Caco-2 (cell line): Measurements from ENCODE around the gene ERFL. TPM values are rescaled to one million over a fixed set of nuclear protein-coding genes. Genes with fewer than 3 reads are reported as not detected.

Source experiments
- BruUV-seq: library from RNA; stranded (reverse); fragments of 400-500 nt; replicated peaks from 2 replicates; lab custom pipeline; 2021; lab: Mats Ljungman, UMichigan
- CTCF ChIA-PET: fragments of 300-600 bp; sonication (Branson Sonifier 250); formaldehyde crosslinking; loops from one replicate; lab custom pipeline; 2022; ENCODE audit warnings: antibody characterized with exemption; lab: Charles Lee
- POLR2A ChIA-PET: fragments of 300-600 bp; sonication (Branson Sonifier 250); formaldehyde crosslinking; loops from one replicate; lab custom pipeline; 2022; ENCODE audit warnings: antibody characterized with exemption; lab: Charles Lee
- DNase-seq, 2 experiments: peaks; one replicate each; pipeline versions ENCODE4 v3.0.0 to v3.0.0-alpha.2; 2020 to 2022
- H3K27me3 ChIP-seq: replicated peaks from 2 replicates; pipeline ENCODE4 v1.6.0; 2011; ENCODE audit warnings: low read length; ENCODE audit not compliant: control insufficient read depth, insufficient read depth
- H3K36me3 ChIP-seq: 2 replicates; pipeline ENCODE4 v1.5.1; 2011; ENCODE audit warnings: low read length; ENCODE audit not compliant: control insufficient read depth, insufficient read depth
- H3K4me1 ChIP-seq: fragments of 250-450 bp; sonication (Bioruptor Pico); 2 replicates; pipeline ENCODE4 v1.5.1; 2020; ENCODE audit warnings: mild to moderate bottlenecking
- H3K4me3 ChIP-seq: 2 replicates; pipeline ENCODE4 v1.5.1; 2011; ENCODE audit warnings: low read depth, mild to moderate bottlenecking, control low read depth, low read length
- H3K9me3 ChIP-seq: fragments of 250-450 bp; sonication (Bioruptor Pico); 2 replicates; pipeline ENCODE4 v1.5.1; 2020; ENCODE audit warnings: mild to moderate bottlenecking, moderate library complexity
- H3K27ac Mint-ChIP-seq: one replicate; pipeline ENCODE4 v1.8.0; 2022; ENCODE audit warnings: mixed read lengths; ENCODE audit not compliant: unreplicated experiment
- H3K27me3 Mint-ChIP-seq: one replicate; pipeline ENCODE4 v1.8.0; 2022; ENCODE audit warnings: mixed read lengths; ENCODE audit not compliant: insufficient read depth, unreplicated experiment
- H3K36me3 Mint-ChIP-seq: one replicate; pipeline ENCODE4 v1.8.0; 2022; ENCODE audit warnings: mild to moderate bottlenecking, mixed read lengths; ENCODE audit not compliant: insufficient read depth, unreplicated experiment
- H3K4me1 Mint-ChIP-seq: one replicate; pipeline ENCODE4 v1.8.0; 2022; ENCODE audit warnings: low read depth, mixed read lengths; ENCODE audit not compliant: unreplicated experiment
- H3K4me3 Mint-ChIP-seq: one replicate; pipeline ENCODE4 v1.8.0; 2022; ENCODE audit warnings: mild to moderate bottlenecking, moderate library complexity, mixed read lengths; ENCODE audit not compliant: unreplicated experiment
- H3K9me3 Mint-ChIP-seq: one replicate; pipeline ENCODE4 v1.8.0; 2022; ENCODE audit warnings: mixed read lengths; ENCODE audit not compliant: unreplicated experiment
- intact Hi-C: fragments of 100-400 bp; cut with micrococcal nuclease; formaldehyde crosslinking; loops from one replicate; pipeline ENCODE4 v1.10.0; 2022; ENCODE audit not compliant: unreplicated experiment
- total RNA-seq: library from RNA; stranded (reverse); gene quantifications from 2 replicates; pipeline ENCODE4 v1.2.3, GENCODE V29; 2022
- TF ChIP-seq, protein P1 (sequence below), 2 experiments: fragments of 200-600 bp in 1 of 2; IDR thresholded peaks; 1 replicate in 1 of 2; 2 replicates in 1 of 2; pipeline versions ENCODE4 v1.5.1 to v1.8.0; 2011 to 2022; ENCODE audit warnings: antibody characterized with exemption in 1 of 2, control low read depth in 1 of 2, inconsistent platforms in 1 of 2, low read depth in 1 of 2, low read length in 1 of 2, mild to moderate bottlenecking in 1 of 2, moderate library complexity in 1 of 2; ENCODE audit not compliant: insufficient read depth in 1 of 2, severe bottlenecking in 1 of 2, unreplicated experiment in 1 of 2

ERFL gene
- total RNA-seq, 1 experiment from 2014 or later = 0.23 TPM

- Histone ChIP-seq H3K27me3 (no peaks in the 10 kb centered on the region), H3K4me3 (peak within 1 kb of the TSS; percentile 82), H3K9me3 (no peaks in the 10 kb centered on the region), H3K36me3 (no peaks in the 10 kb centered on the region), H3K4me1 (peaks cover 14% of the 10 kb centered on the region)
- DNase-seq = peak; percentile 93 to 95
- Mint-ChIP-seq H3K4me1 (peaks cover 13% of the 10 kb centered on the region), H3K27me3 (no peaks in the 10 kb centered on the region), H3K9me3 (no peaks in the 10 kb centered on the region), H3K27ac (peak within 1 kb of the TSS; percentile 81), H3K4me3 (peak within 1 kb of the TSS; percentile 78), H3K36me3 (peaks cover 6% of the 10 kb centered on the region)
- BruUV-seq = no TSS peak
- ChIA-PET CTCF (interaction anchor here (0.5 to 2.7 kb wide), 11 partner anchors 8 to 252 kb away, joined by 3 to 18 read pairs (median 4); partner anchors contain the start of gene RPS19), POLR2A (interaction anchor here (0.7 to 1.6 kb wide), 3 partner anchors 99 to 117 kb away, joined by 3 to 10 read pairs (median 4); partner anchors contain the start of genes RPS19 and ZNF574)
- intact Hi-C loops = loop anchor here (1.0 kb wide), 3 partner anchors 75 to 283 kb away; partner anchors contain the start of gene GSK3A
- TF ChIP-seq, protein P1, sequence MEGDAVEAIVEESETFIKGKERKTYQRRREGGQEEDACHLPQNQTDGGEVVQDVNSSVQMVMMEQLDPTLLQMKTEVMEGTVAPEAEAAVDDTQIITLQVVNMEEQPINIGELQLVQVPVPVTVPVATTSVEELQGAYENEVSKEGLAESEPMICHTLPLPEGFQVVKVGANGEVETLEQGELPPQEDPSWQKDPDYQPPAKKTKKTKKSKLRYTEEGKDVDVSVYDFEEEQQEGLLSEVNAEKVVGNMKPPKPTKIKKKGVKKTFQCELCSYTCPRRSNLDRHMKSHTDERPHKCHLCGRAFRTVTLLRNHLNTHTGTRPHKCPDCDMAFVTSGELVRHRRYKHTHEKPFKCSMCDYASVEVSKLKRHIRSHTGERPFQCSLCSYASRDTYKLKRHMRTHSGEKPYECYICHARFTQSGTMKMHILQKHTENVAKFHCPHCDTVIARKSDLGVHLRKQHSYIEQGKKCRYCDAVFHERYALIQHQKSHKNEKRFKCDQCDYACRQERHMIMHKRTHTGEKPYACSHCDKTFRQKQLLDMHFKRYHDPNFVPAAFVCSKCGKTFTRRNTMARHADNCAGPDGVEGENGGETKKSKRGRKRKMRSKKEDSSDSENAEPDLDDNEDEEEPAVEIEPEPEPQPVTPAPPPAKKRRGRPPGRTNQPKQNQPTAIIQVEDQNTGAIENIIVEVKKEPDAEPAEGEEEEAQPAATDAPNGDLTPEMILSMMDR (IDR thresholded peaks at IDR 0.05; ENCODE audit: insufficient read depth in 1 of 2, low read depth in 1 of 2, low read length in 1 of 2, severe bottlenecking in 1 of 2, unreplicated experiment in 1 of 2) = peak in 1 of 2 experiments; percentile 44
Observed at GRCh38 chr19:41959056-41960053, 31.1 kb upstream of the ERFL start, which contains the start of gene RABAC1. Gene RABAC1, minus strand, starts transcription at chr19:41959321. Its CDS starts 29 bp downstream, at chr19:41959292.

DNA sequence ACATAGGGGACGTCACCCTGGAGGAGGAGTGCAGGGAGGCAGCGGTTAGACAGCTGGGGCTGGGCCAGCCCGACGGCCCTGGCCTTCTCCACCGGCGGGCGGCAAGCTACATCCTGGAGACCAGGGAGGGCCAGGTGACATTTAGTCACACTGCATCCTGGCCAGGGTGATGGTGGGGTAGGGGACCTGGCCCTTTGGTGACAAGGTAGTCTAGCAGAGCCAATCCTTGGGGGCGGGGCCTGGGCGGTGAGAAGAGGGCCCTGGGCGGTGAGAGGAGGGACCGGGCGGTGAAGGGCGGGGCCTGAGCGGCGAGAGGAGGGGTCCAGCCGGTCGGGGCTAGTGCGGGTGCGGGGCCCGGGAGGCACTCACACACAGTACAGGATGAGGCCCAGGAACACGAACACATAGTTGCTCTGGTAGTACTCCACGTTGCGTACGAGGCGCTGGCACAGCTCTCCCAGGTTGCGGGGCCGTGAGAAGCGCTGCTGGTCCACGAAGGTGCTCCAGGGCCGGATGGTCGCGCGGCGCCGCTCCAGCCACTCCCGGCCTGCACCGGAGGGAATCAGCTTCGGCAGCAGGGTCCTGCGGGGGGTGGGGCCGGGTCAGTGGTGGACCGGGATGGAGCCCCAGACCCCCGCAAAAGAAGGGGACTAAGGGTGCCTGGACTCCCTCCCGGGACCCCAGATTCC lies 30.3 kb upstream of the ERFL start:
- ChIA-PET CTCF (interaction anchor here (0.5 to 2.7 kb wide), 12 partner anchors 9 to 252 kb away, joined by 3 to 18 read pairs (median 4); partner anchors contain the start of gene RPS19), POLR2A (interaction anchor here (1.0 to 1.6 kb wide), 2 partner anchors 99 to 118 kb away, joined by 3 to 10 read pairs; partner anchors contain the start of gene ZNF574)
- peak overlapping the region; percentile 82 for H3K4me3 ChIP-seq
- Mint-ChIP-seq H3K4me1 (peaks cover 13% of the 10 kb centered on the region), H3K4me3 (peak overlapping the region; percentile 78), H3K27ac (peak overlapping the region; percentile 81), H3K9me3 (no peaks in the 10 kb centered on the region), H3K36me3 (peaks cover 6% of the 10 kb centered on the region), H3K27me3 (no peaks in the 10 kb centered on the region)
- BruUV-seq = TSS peak; percentile 69
- DNase-seq = peak; percentile 90 to 92
- H3K27me3 ChIP-seq = no peaks in the 10 kb centered on the region
- peaks cover 14% of the 10 kb centered on the region for H3K4me1 ChIP-seq
- TF ChIP-seq, protein P1 (IDR thresholded peaks at IDR 0.05; ENCODE audit: insufficient read depth in 1 of 2, low read depth in 1 of 2, low read length in 1 of 2, severe bottlenecking in 1 of 2, unreplicated experiment in 1 of 2) = no peak
- intact Hi-C loops = loop anchor here (1.0 kb wide), 4 partner anchors 74 to 284 kb away; partner anchors contain the start of gene GSK3A
- H3K36me3 ChIP-seq = no peaks in the 10 kb centered on the region
- no peaks in the 10 kb centered on the region for H3K9me3 ChIP-seq
